ENCODE results near the gene GHRL. TPM values are rescaled to one million over a fixed set of nuclear protein-coding genes. Genes with fewer than 3 reads are reported as not detected.

The GHRL gene
- total and polyA plus RNA-seq, 8 donors: 5.1 to 22.0 (median 6.7) TPM

- H3K27ac ChIP-seq: no peak overlapping the region
- no peak for ATAC-seq
- no peaks in the 10 kb centered on the region for H3K27me3 ChIP-seq
- TF ChIP-seq CTCF (IDR thresholded peaks at IDR 0.05): no peak
- no peak overlapping the region for H3K4me3 ChIP-seq
- FAIRE-seq: no peak
- no peak for DNase-seq
- 90 to 91% methylated on average over 7 of the region's 7 CpGs for WGBS, 2 donors
- H3K36me3 ChIP-seq: peaks cover 0 to 15% (median 0%) of the 10 kb centered on the region in 3 donors
- no peaks in the 10 kb centered on the region for H3K9me3 ChIP-seq
- peaks cover 7 to 15% (median 14%) of the 10 kb centered on the region in 3 donors for H3K4me1 ChIP-seq
- intact Hi-C loops (cut with DNase I): no loop called here
These were observed 36.9 kb downstream of the GHRL start for GRCh38 chr3:10255835-10256234.

- no peak for TF ChIP-seq CTCF (IDR thresholded peaks at IDR 0.05)
- no peak for FAIRE-seq
- H3K27ac ChIP-seq: no peak overlapping the region
- no peaks in the 10 kb centered on the region for H3K9me3 ChIP-seq
- peak; percentile 48 to 86 (median 80) for ATAC-seq
- intact Hi-C loops (cut with DNase I): no loop called here
- H3K4me3 ChIP-seq: no peak overlapping the region
- peak in 2 of 6 donors; percentile 27 to 72 for DNase-seq
- H3K36me3 ChIP-seq: peaks cover 0 to 5% (median 0%) of the 10 kb centered on the region in 3 donors
- H3K4me1 ChIP-seq: peaks cover 20 to 26% (median 20%) of the 10 kb centered on the region in 3 donors
- H3K27me3 ChIP-seq: no peaks in the 10 kb centered on the region
- 33 to 46% methylated on average over 3 of the region's 3 CpGs for WGBS, 2 donors
These were observed 39.0 kb downstream of the GHRL start for GRCh38 chr3:10253731-10254130.

- peak overlapping the region in 1 of 4 donors; percentile 84 for H3K4me3 ChIP-seq
- no peak for ATAC-seq
- no peak for FAIRE-seq
These were observed 41.7 kb downstream of the GHRL start for GRCh38 chr3:10251006-10251405.

GRCh38 chr3:10249833-10250232 is 42.9 kb downstream of the GHRL start:
- Histone ChIP-seq H3K36me3 (no peaks in the 10 kb centered on the region), H3K4me3 (peak overlapping the region; percentile 84 to 99 (median 92)), H3K4me1 (peaks cover 20 to 26% (median 20%) of the 10 kb centered on the region in 3 donors), H3K27ac (peak overlapping the region in 1 of 4 donors; percentile 73), H3K9me3 (no peaks in the 10 kb centered on the region), H3K27me3 (no peaks in the 10 kb centered on the region)
- ATAC-seq (no peak), FAIRE-seq (no peak), DNase-seq (no peak)
- WGBS, 2 donors: 5 to 9% methylated on average over 3 of the region's 3 CpGs
- no peak for TF ChIP-seq CTCF (IDR thresholded peaks at IDR 0.05)
- intact Hi-C loops (cut with DNase I): no loop called here

More at GRCh38 chr3:10251006-10251405, 41.7 kb downstream of the GHRL start:
- intact Hi-C loops (cut with DNase I): no loop called here
- DNase-seq: no peak
- Histone ChIP-seq H3K36me3 (peaks cover 0 to 5% (median 0%) of the 10 kb centered on the region in 3 donors), H3K9me3 (no peaks in the 10 kb centered on the region), H3K27ac (no peak overlapping the region), H3K4me1 (peaks cover 20 to 26% (median 20%) of the 10 kb centered on the region in 3 donors), H3K27me3 (no peaks in the 10 kb centered on the region)
- no peak for TF ChIP-seq CTCF (IDR thresholded peaks at IDR 0.05)
- WGBS, 2 donors: 97% methylated on average over 3 of the region's 3 CpGs

- no peaks in the 10 kb centered on the region for H3K27me3 ChIP-seq
- no peak for TF ChIP-seq CTCF (IDR thresholded peaks at IDR 0.05)
- DNase-seq (peak in 5 of 6 donors; percentile 33 to 70 (median 47)), FAIRE-seq (no peak), ATAC-seq (peak; percentile 4 to 6 (median 4))
- intact Hi-C loops (cut with DNase I): no loop called here
- peak overlapping the region; percentile 84 to 99 (median 92) for H3K4me3 ChIP-seq
- H3K36me3 ChIP-seq: no peaks in the 10 kb centered on the region
- H3K9me3 ChIP-seq: no peaks in the 10 kb centered on the region
- peaks cover 17 to 23% (median 19%) of the 10 kb centered on the region in 3 donors for H3K4me1 ChIP-seq
- H3K27ac ChIP-seq: peak overlapping the region; percentile 67 to 80 (median 71)
- 1 to 2% methylated on average over 29 to 32 of the region's 32 CpGs for WGBS, 2 donors
These were observed 43.6 kb downstream of the GHRL start for GRCh38 chr3:10248984-10249748.
